Subcutaneous abdominal adipose tissue (tissue), 5 donors: ENCODE results near the gene CEP72.

ENCODE experiments used
- H3K27ac ChIP-seq: one replicate; pipeline ENCODE4 v1.7.0; 2013; ENCODE audit warnings: low read depth, mild to moderate bottlenecking, inconsistent platforms, low read length, moderate library complexity
- H3K27me3 ChIP-seq, 5 donors: one replicate each; pipeline ENCODE4 v1.7.0; 2013; ENCODE audit warnings: low read length in 5 of 5, inconsistent platforms in 1 of 5; ENCODE audit not compliant: control insufficient read depth in 5 of 5, insufficient read depth in 4 of 5
- H3K36me3 ChIP-seq, 5 donors: one replicate each; pipeline ENCODE4 v1.7.0; 2013; ENCODE audit warnings: low read length in 5 of 5; ENCODE audit not compliant: control insufficient read depth in 5 of 5, insufficient read depth in 5 of 5
- H3K4me1 ChIP-seq, 5 donors: one replicate each; pipeline ENCODE4 v1.7.0; 2013; ENCODE audit warnings: low read length in 5 of 5, mild to moderate bottlenecking in 3 of 5, moderate library complexity in 1 of 5; ENCODE audit not compliant: control insufficient read depth in 5 of 5, insufficient read depth in 5 of 5
- H3K4me3 ChIP-seq, 5 donors: one replicate each; pipeline ENCODE4 v1.7.0; 2013; ENCODE audit warnings: low read length in 5 of 5, low read depth in 1 of 5
- H3K9ac ChIP-seq, 5 donors: one replicate each; pipeline ENCODE4 v1.7.0; 2013; ENCODE audit warnings: low read length in 5 of 5, mild to moderate bottlenecking in 4 of 5, moderate library complexity in 3 of 5
- H3K9me3 ChIP-seq, 5 donors: one replicate each; pipeline ENCODE4 v1.7.0; 2013; ENCODE audit warnings: low read length in 5 of 5; ENCODE audit not compliant: control insufficient read depth in 5 of 5
- donor health status: healthy.
- donor health status: healthy.
- donor health status: healthy.
- donor health status: healthy.
- donor health status: healthy.

CEP72 gene

GRCh38 chr5:652023-652515, 39.9 kb downstream of the CEP72 start:
- peaks cover 0 to 23% (median 8%) of the 10 kb centered on the region in 5 donors for H3K36me3 ChIP-seq

GRCh38 chr5:652773-653350, 40.7 kb downstream of the CEP72 start:
- Histone ChIP-seq H3K4me1 (no peaks in the 10 kb centered on the region), H3K4me3 (no peak overlapping the region), H3K9me3 (peaks cover 0 to under 1% (median 0%) of the 10 kb centered on the region in 5 donors), H3K9ac (no peak overlapping the region), H3K27me3 (no peaks in the 10 kb centered on the region), H3K27ac (no peak overlapping the region), H3K36me3 (peaks cover 0 to 22% (median 10%) of the 10 kb centered on the region in 5 donors)

More at GRCh38 chr5:652023-652515, 39.9 kb downstream of the CEP72 start:
- no peak overlapping the region for H3K9ac ChIP-seq
- no peak overlapping the region for H3K4me3 ChIP-seq
- H3K27me3 ChIP-seq = no peaks in the 10 kb centered on the region
- H3K9me3 ChIP-seq = no peaks in the 10 kb centered on the region
- no peaks in the 10 kb centered on the region for H3K4me1 ChIP-seq
- no peak overlapping the region for H3K27ac ChIP-seq

GRCh38 chr5:654071-654778, 42.1 kb downstream of the CEP72 start:
- Histone ChIP-seq H3K36me3 (peaks cover 0 to 25% (median 11%) of the 10 kb centered on the region in 5 donors), H3K27me3 (no peaks in the 10 kb centered on the region), H3K27ac (no peak overlapping the region), H3K9me3 (peaks cover 0 to 4% (median 0%) of the 10 kb centered on the region in 5 donors), H3K4me1 (no peaks in the 10 kb centered on the region), H3K4me3 (no peak overlapping the region), H3K9ac (no peak overlapping the region)

- Histone ChIP-seq H3K27me3 (no peaks in the 10 kb centered on the region), H3K9me3 (peaks cover 0 to 4% (median 0%) of the 10 kb centered on the region in 5 donors), H3K4me3 (no peak overlapping the region), H3K27ac (no peak overlapping the region), H3K9ac (no peak overlapping the region), H3K4me1 (no peaks in the 10 kb centered on the region), H3K36me3 (peaks cover 0 to 35% (median 12%) of the 10 kb centered on the region in 5 donors)
Measured at GRCh38 chr5:655406-655805, 43.3 kb downstream of the CEP72 start.

GRCh38 chr5:657570-657969, 45.4 kb downstream of the CEP72 start:
- Histone ChIP-seq H3K9me3 (peaks cover 0 to 4% (median 0%) of the 10 kb centered on the region in 5 donors), H3K36me3 (peaks cover 0 to 45% (median 23%) of the 10 kb centered on the region in 5 donors), H3K27ac (no peak overlapping the region), H3K4me1 (no peaks in the 10 kb centered on the region), H3K4me3 (no peak overlapping the region), H3K27me3 (no peaks in the 10 kb centered on the region), H3K9ac (no peak overlapping the region)

- no peaks in the 10 kb centered on the region for H3K4me1 ChIP-seq
- peaks cover 0 to 4% (median 0%) of the 10 kb centered on the region in 5 donors for H3K9me3 ChIP-seq
- no peak overlapping the region for H3K9ac ChIP-seq
- H3K27ac ChIP-seq = no peak overlapping the region
- H3K36me3 ChIP-seq = peaks cover 0 to 44% (median 25%) of the 10 kb centered on the region in 5 donors
- H3K4me3 ChIP-seq = no peak overlapping the region
- H3K27me3 ChIP-seq = no peaks in the 10 kb centered on the region
Measured at GRCh38 chr5:658103-658502, 46.0 kb downstream of the CEP72 start.

GRCh38 chr5:659496-660263, 47.5 kb downstream of the CEP72 start:
- Histone ChIP-seq H3K27me3 (no peaks in the 10 kb centered on the region), H3K4me1 (no peaks in the 10 kb centered on the region), H3K27ac (no peak overlapping the region), H3K36me3 (peaks cover 0 to 58% (median 35%) of the 10 kb centered on the region in 5 donors), H3K4me3 (no peak overlapping the region), H3K9me3 (peaks cover 0 to 4% (median 0%) of the 10 kb centered on the region in 5 donors), H3K9ac (no peak overlapping the region)

GRCh38 chr5:660491-661030, 48.4 kb downstream of the CEP72 start:
- H3K9ac ChIP-seq = no peak overlapping the region
- H3K9me3 ChIP-seq = peaks cover 0 to 4% (median 0%) of the 10 kb centered on the region in 5 donors
- no peaks in the 10 kb centered on the region for H3K4me1 ChIP-seq
- H3K36me3 ChIP-seq = peaks cover 0 to 65% (median 41%) of the 10 kb centered on the region in 5 donors
- no peak overlapping the region for H3K27ac ChIP-seq
- H3K27me3 ChIP-seq = no peaks in the 10 kb centered on the region
- no peak overlapping the region for H3K4me3 ChIP-seq

- no peak overlapping the region for H3K4me3 ChIP-seq
Measured at GRCh38 chr5:661891-662750, 50.0 kb downstream of the CEP72 start.

More at GRCh38 chr5:661891-662750, 50.0 kb downstream of the CEP72 start:
- H3K27ac ChIP-seq = no peak overlapping the region
- peaks cover 0 to 4% (median 0%) of the 10 kb centered on the region in 5 donors for H3K9me3 ChIP-seq
- H3K9ac ChIP-seq = no peak overlapping the region
- no peaks in the 10 kb centered on the region for H3K27me3 ChIP-seq
- peaks cover 0 to 71% (median 42%) of the 10 kb centered on the region in 5 donors for H3K36me3 ChIP-seq
- no peaks in the 10 kb centered on the region for H3K4me1 ChIP-seq
